Midbrain (tissue), 1 donor: ENCODE results near the gene CFAP57.
"Not testable (repeated sequence)": the region's sequence is repeated elsewhere in the genome, so short reads cannot be mapped to it uniquely, and the experiment has no call there.

Source experiments
- DNase-seq: peaks from one replicate; lab custom pipeline; 2025; lab: John Stamatoyannopoulos, UW

The CFAP57 gene

GRCh38 chr1:43174873-43175272 lies 2.7 kb downstream of the CFAP57 start:
- DNase-seq = no peak

- no peak for DNase-seq
Observed at GRCh38 chr1:43177691-43178090, 5.6 kb downstream of the CFAP57 start.

GRCh38 chr1:43184388-43184787 lies 12.3 kb downstream of the CFAP57 start:
- DNase-seq = no peak

- no peak for DNase-seq
Observed at GRCh38 chr1:43184995-43185394, 12.9 kb downstream of the CFAP57 start.

- DNase-seq = no peak
Observed at GRCh38 chr1:43188106-43188505, 16.0 kb downstream of the CFAP57 start.

GRCh38 chr1:43194509-43194908 lies 22.4 kb downstream of the CFAP57 start:
- no peak for DNase-seq

GRCh38 chr1:43197343-43198127 lies 25.4 kb downstream of the CFAP57 start:
- DNase-seq = no peak

- no peak for DNase-seq
Observed at GRCh38 chr1:43199093-43199726, 27.1 kb downstream of the CFAP57 start.

- DNase-seq = no peak
Observed at GRCh38 chr1:43203859-43204258, 31.7 kb downstream of the CFAP57 start.

- no peak for DNase-seq
Observed at GRCh38 chr1:43204394-43204793, 32.3 kb downstream of the CFAP57 start.

- no peak for DNase-seq
Observed at GRCh38 chr1:43205671-43206070, 33.5 kb downstream of the CFAP57 start.

GRCh38 chr1:43206600-43207228 lies 34.6 kb downstream of the CFAP57 start:
- no peak for DNase-seq

GRCh38 chr1:43207229-43207853 lies 35.2 kb downstream of the CFAP57 start:
- DNase-seq = no peak

GRCh38 chr1:43208277-43208676 lies 36.1 kb downstream of the CFAP57 start:
- DNase-seq = not testable (repeated sequence)

GRCh38 chr1:43214501-43215444 lies 42.6 kb downstream of the CFAP57 start:
- no peak for DNase-seq

GRCh38 chr1:43217747-43218146 lies 45.6 kb downstream of the CFAP57 start:
- no peak for DNase-seq

GRCh38 chr1:43220905-43221778 lies 49.0 kb downstream of the CFAP57 start:
- no peak for DNase-seq

GRCh38 chr1:43221797-43222196 lies 49.7 kb downstream of the CFAP57 start:
- no peak for DNase-seq

- no peak for DNase-seq
Observed at GRCh38 chr1:43222879-43223278, 50.7 kb downstream of the CFAP57 start.

GRCh38 chr1:43225168-43225567 lies 53.0 kb downstream of the CFAP57 start:
- DNase-seq = no peak
